GM18498 (cell line): Measurements from ENCODE around the gene NBL1.

Experiments used
- ATAC-seq: cut with Tn5 transposase; IDR thresholded peaks from one replicate; pipeline ENCODE4 v1.9.1; 2021; ENCODE audit warnings: mild to moderate bottlenecking, moderate library complexity; ENCODE audit not compliant: unreplicated experiment

Gene NBL1

DNA sequence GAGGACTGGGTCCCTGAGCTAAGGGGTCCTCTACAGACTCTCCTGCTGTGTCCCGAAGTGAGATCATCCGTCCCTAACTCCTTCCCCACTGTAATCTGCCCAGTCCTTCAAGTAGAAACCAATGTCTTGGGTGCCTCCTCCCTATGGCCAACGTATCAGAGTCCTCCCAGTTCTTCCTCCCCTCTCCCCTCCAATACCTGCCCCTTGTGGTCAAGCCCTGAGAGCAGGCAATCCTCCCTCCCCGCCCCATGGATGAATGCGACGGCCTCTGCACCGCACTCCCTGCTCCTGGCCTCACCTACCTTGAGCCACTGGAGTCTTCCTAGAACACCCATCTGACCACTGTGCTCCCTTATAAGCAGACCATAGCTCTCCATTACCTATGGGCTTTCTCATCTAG, 51.7 kb downstream of the NBL1 start:
- ATAC-seq, result no peak

DNA sequence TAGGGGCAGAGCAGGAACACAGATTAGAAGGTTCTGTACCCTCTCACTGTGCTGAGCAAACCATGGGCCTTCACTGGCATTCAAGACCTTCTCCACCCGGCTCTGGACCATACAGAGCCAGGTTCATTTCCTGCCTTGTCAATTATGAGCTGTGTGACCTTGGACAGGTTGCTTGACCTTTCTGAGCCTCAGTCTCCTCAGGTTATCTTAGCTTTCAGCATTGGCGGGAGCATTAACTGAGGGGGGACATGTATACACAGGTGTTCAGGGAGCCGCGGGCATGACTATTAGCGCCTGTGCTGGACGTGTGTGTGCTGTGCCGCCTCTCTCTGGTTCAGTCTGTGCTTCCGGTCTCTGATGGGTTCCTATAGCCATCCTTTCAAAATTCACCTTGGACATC, 52.7 kb downstream of the NBL1 start:
- ATAC-seq, result no peak

DNA sequence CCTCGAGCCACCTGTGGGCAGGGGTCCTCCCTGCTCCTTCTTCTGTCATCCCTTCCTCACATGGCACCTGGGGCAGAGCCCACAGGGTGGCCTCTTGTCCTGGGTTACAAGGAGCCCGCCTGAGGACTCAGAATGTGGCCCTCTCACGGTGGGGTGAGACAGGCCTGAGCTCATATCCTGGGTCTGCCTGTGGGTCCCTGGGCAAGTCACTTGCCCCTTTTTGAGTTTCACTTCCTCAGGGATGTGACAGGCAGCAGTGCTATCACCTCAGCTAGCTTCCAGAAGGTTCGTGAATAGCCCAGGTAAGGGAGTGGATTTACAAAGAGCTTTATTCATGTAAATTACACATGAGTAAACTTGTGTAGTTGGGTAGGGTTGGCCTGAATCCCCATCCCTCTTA, 54.1 kb downstream of the NBL1 start:
- ATAC-seq, result no peak

DNA sequence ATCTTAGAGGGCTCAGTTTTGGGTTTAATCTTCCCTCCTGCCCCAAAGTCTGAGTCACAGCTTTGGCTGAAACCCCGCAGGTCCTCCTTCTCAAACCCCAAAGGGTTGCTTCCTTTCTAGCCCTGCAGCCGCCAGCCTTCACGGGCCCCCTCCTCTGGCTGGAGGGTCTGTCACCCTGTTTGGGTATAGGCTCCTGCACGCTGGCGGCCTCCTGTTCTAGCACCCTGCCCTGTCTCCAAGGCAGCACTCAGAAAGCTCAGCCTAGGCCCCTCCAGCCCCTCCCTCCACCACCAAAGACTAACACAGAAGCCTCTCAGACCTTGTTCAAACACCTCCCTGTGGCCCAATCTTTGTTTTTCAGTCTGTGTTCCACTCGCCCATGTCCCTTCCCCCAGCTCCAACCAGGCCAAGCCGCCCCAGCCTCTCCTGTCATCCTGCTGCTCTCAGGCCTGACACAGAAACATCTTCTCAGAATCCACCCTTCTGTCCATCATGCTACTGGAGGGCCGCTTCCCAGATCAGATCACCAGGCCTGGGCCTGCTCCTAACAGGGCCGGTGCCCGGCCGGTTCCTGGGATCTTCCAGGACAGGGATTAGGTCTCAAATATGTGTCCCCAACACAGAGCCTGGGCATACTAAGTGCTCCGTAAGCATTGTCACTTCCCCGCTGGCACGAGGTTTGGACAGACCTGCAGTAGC, 56.1 kb downstream of the NBL1 start:
- ATAC-seq, result no peak

DNA sequence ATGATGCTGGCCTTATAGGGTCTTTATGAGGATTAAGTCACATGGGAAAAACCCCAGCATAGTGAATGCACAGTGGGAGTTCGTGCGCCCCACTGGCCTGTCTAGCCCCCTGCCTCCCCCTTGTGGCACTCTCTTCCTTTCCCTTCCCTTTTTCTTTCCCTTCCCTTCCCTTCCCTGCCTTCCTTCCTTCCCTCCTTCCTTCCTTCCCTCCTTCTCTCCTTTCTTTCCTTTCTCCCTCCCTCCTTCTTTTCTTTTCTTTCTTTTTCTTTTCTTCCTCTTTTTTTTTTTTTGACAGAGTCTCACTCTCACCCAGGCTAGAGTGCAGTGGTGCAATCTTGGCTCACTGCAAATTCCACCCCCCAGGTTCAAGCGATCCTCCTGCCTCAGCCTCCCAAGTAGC, 59.2 kb downstream of the NBL1 start:
- ATAC-seq, result no peak

DNA sequence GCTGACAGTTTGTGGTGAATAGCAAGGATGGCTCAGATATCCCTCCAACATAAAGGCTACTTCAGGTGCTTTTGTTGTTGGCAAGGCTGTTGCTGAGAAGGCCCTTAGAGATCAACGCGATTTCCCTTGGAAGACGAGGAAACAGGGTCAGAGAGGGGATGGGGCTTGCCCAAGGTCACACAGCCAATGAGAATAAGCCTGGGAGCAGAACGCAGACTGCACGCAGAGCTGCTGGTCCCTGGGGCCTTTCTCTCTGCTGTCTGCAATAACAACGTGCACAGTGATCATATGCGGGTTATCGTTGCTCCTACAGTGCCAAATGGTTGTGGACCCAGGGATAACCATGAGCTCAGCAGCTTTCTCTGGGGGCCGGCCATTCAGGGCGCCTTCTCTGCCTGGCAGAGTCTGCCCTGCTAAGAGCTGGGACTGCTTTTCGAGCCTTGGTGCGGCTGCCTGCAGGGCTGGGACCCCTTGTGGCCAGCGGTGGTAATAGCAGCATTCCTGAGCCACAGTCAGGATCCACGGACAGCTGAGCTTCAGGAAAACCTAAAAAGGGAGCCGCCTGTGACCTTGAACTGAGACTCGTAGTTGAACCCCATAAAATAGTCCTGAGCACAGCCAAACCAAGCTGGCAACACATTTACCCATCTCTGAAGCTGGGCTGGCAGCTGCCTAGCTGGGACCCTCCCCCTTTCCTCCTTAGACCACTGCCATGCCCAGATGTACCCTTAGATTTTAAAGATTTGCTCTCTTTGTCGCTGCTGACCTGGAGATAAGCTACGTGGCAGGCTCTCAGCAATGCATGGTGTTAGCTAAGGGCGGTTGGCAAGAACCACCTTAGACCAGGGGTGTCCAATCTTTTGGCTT, 60.4 kb downstream of the NBL1 start:
- no peak for ATAC-seq

DNA sequence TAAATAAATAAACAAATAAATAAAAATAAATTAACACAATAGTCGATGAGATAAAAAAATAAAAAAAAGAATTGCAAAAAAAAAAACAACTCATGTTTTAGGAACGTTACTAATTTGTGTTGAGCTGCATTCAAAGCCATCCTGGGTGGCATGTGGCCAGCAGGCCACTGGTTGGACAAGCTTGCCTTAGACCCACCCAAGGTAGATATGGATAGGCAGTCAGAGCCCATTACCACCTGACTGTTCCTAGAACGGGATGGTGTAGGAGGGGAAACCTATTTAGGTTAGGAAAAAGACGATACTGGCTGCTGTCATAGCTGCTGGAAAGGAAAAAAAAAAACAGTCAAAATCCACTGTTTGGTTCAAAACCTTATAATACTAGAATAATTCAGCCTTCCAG, 61.4 kb downstream of the NBL1 start:
- no peak for ATAC-seq

DNA sequence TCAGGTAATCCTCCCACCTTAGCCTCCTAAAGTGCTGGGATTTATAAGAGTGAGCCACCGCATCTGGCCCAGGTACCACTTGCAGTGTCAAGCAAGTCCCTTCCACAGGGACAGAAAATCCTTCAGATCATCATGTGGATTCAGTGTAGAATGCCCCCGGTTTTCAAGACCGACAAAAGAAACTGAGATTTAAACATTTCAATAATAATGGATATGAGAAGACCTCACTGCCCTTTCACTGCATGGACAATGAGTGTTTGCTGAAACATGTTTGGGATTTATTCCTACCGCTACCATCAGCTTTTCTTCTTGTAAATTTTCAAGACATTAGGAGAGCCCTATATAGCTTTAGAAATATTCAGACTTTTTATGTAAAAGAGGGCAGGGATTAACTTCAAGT, 62.0 kb downstream of the NBL1 start:
- no peak for ATAC-seq
